H1 (cell line): Measurements from ENCODE around the gene TWSG1. TPM values are rescaled to one million over a fixed set of nuclear protein-coding genes. Genes with fewer than 3 reads are reported as not detected.
"Not testable (repeated sequence)": the region's sequence is repeated elsewhere in the genome, so short reads cannot be mapped to it uniquely, and the experiment has no call there.

Experiments
- CTCF ChIA-PET: fragments of 300-600 bp; sonication (Branson Sonifier 250); formaldehyde crosslinking; loops from one replicate; lab custom pipeline; 2021; ENCODE audit not compliant: partially characterized antibody; lab: Charles Lee
- POLR2A ChIA-PET: fragments of 300-600 bp; sonication (Branson Sonifier 250); formaldehyde crosslinking; loops from one replicate; lab custom pipeline; 2021; ENCODE audit warnings: inconsistent platforms; ENCODE audit not compliant: partially characterized antibody; lab: Charles Lee
- DNase-seq, 2 experiments: peaks; one replicate each; pipeline versions ENCODE4 v3.0.0 to v3.0.0-alpha.2; 2010 to 2022; ENCODE audit warnings: low spot score in 2 of 2, low read depth in 1 of 2, mixed read lengths in 1 of 2
- FAIRE-seq: peaks from 2 replicates; lab custom pipeline; 2011; peaks lifted over from hg19 to GRCh38; lab: Jason Lieb, UNC
- H2AFZ ChIP-seq: 2 replicates; pipeline ENCODE4 v1.8.1; 2012; ENCODE audit warnings: low read length, inconsistent platforms
- H2AK5ac ChIP-seq: 2 replicates; pipeline ENCODE4 v1.6.1; 2013; ENCODE audit warnings: low read depth, low read length
- H2BK120ac ChIP-seq: replicated peaks from 2 replicates; pipeline ENCODE3; 2013; ENCODE audit warnings: low read depth, low read length, inconsistent platforms
- H2BK12ac ChIP-seq: 2 replicates; pipeline ENCODE4 v1.6.1; 2013; ENCODE audit warnings: low read depth, low read length
- H2BK15ac ChIP-seq: 2 replicates; pipeline ENCODE4 v1.6.1; 2013; ENCODE audit warnings: low read length
- H2BK20ac ChIP-seq: 2 replicates; pipeline ENCODE4 v1.6.1; 2013; ENCODE audit warnings: low read length
- H2BK5ac ChIP-seq: 2 replicates; pipeline ENCODE4 v1.6.1; 2013; ENCODE audit warnings: low read depth, low read length
- H3K14ac ChIP-seq: 2 replicates; pipeline ENCODE4 v1.6.1; 2013; ENCODE audit warnings: inconsistent platforms; ENCODE audit not compliant: insufficient read length
- H3K18ac ChIP-seq: 2 replicates; pipeline ENCODE4 v1.6.1; 2013; ENCODE audit warnings: low read length; ENCODE audit errors: extremely low read depth
- H3K23ac ChIP-seq: 2 replicates; pipeline ENCODE4 v1.6.1; 2013; ENCODE audit warnings: inconsistent platforms; ENCODE audit not compliant: insufficient read length
- H3K23me2 ChIP-seq: 2 replicates; pipeline ENCODE4 v1.6.1; 2013; ENCODE audit warnings: low read depth, low read length
- H3K27ac ChIP-seq: 2 replicates; pipeline ENCODE4 v1.6.1; 2011; ENCODE audit warnings: low read depth, low read length, inconsistent platforms
- H3K27me3 ChIP-seq, 4 experiments: replicated peaks in 1 of 4; 1 replicate in 1 of 4; 2 replicates in 3 of 4; pipeline versions ENCODE4 v1.6.1 to v1.8.1; 2011 to 2013; ENCODE audit warnings: low read length in 3 of 4, mild to moderate bottlenecking in 3 of 4, inconsistent platforms in 2 of 4, mixed read lengths in 2 of 4, moderate library complexity in 1 of 4; ENCODE audit not compliant: control insufficient read depth in 3 of 4, insufficient read depth in 3 of 4; ENCODE audit errors: extremely low read depth in 1 of 4
- H3K36me3 ChIP-seq, 4 experiments: 2 replicates each; pipeline versions ENCODE4 v1.6.1 to v1.8.1; 2011 to 2013; ENCODE audit warnings: mild to moderate bottlenecking in 4 of 4, low read length in 3 of 4, moderate library complexity in 2 of 4, control low read depth in 1 of 4, inconsistent platforms in 1 of 4; ENCODE audit not compliant: insufficient read depth in 4 of 4, control insufficient read depth in 2 of 4
- H3K4ac ChIP-seq: replicated peaks from 2 replicates; pipeline ENCODE3; 2013; ENCODE audit warnings: low read length, low read depth, mixed read lengths, inconsistent platforms; ENCODE audit not compliant: insufficient read length
- H3K4me1 ChIP-seq, 4 experiments: replicated peaks in 1 of 4; 1 replicate in 1 of 4; 2 replicates in 3 of 4; pipeline versions ENCODE4 v1.6.1 to v1.8.1; 2011 to 2013; ENCODE audit warnings: low read length in 3 of 4, inconsistent platforms in 2 of 4, mixed read lengths in 1 of 4; ENCODE audit not compliant: insufficient read depth in 4 of 4, control insufficient read depth in 3 of 4
- H3K4me2 ChIP-seq, 2 experiments: 2 replicates each; pipeline versions ENCODE4 v1.6.1 to v1.8.1; 2011 to 2013; ENCODE audit warnings: low read depth in 2 of 2, low read length in 2 of 2, control low read depth in 1 of 2, inconsistent platforms in 1 of 2, mild to moderate bottlenecking in 1 of 2; ENCODE audit not compliant: insufficient read depth in 1 of 2
- H3K4me3 ChIP-seq, 4 experiments: fragments of 200-600, 300-600 bp in 1 of 4; sonication (generic), shearing (Covaris generic), sonication (Bioruptor Twin) in 1 of 4; 2 replicates each; pipeline versions ENCODE4 v1.5.1 to v1.8.1; 2011 to 2016; ENCODE audit warnings: low read length in 4 of 4, low read depth in 3 of 4, control low read depth in 2 of 4, inconsistent platforms in 2 of 4, mild to moderate bottlenecking in 2 of 4, mixed read lengths in 1 of 4, moderate library complexity in 1 of 4; ENCODE audit not compliant: insufficient read depth in 2 of 4; ENCODE audit errors: extremely low read depth in 1 of 4
- H3K56ac ChIP-seq: replicated peaks from 2 replicates; pipeline ENCODE3; 2013; ENCODE audit warnings: low read depth, mild to moderate bottlenecking, mixed read lengths, low read length, inconsistent platforms; ENCODE audit not compliant: insufficient read length
- H3K79me1 ChIP-seq: 2 replicates; pipeline ENCODE4 v1.6.1; 2013; ENCODE audit warnings: low read depth, low read length, control low read depth
- H3K79me2 ChIP-seq, 2 experiments: 2 replicates each; pipeline versions ENCODE4 v1.6.1 to v1.8.1; 2012 to 2013; ENCODE audit warnings: low read length in 2 of 2, mild to moderate bottlenecking in 2 of 2, inconsistent platforms in 1 of 2; ENCODE audit not compliant: insufficient read depth in 2 of 2, control insufficient read depth in 1 of 2
- H3K9ac ChIP-seq, 4 experiments: replicated peaks in 1 of 4; 1 replicate in 1 of 4; 2 replicates in 3 of 4; pipeline versions ENCODE4 v1.6.1 to v1.8.1; 2011 to 2013; ENCODE audit warnings: low read depth in 3 of 4, low read length in 3 of 4, control low read depth in 2 of 4, mild to moderate bottlenecking in 2 of 4, moderate library complexity in 2 of 4, inconsistent platforms in 1 of 4; ENCODE audit errors: extremely low read depth in 1 of 4
- H3K9me3 ChIP-seq, 2 experiments: 2 replicates each; pipeline versions ENCODE4 v1.6.1 to v1.8.1; 2012 to 2013; ENCODE audit warnings: mild to moderate bottlenecking in 2 of 2, moderate library complexity in 2 of 2, control low read depth in 1 of 2, inconsistent platforms in 1 of 2, low read depth in 1 of 2, low read length in 1 of 2, mixed read lengths in 1 of 2; ENCODE audit not compliant: insufficient read depth in 2 of 2
- H4K20me1 ChIP-seq, 2 experiments: replicated peaks in 1 of 2; 2 replicates each; pipeline versions ENCODE3 to v1.8.1; 2011 to 2013; ENCODE audit warnings: inconsistent platforms in 2 of 2, low read length in 2 of 2, mild to moderate bottlenecking in 1 of 2; ENCODE audit not compliant: insufficient read depth in 2 of 2, control insufficient read depth in 1 of 2
- H4K5ac ChIP-seq: 2 replicates; pipeline ENCODE4 v1.6.1; 2013; ENCODE audit warnings: low read length, low read depth, mixed read lengths, inconsistent platforms; ENCODE audit not compliant: insufficient read length
- H4K8ac ChIP-seq: 2 replicates; pipeline ENCODE4 v1.8.0; 2013; ENCODE audit warnings: mild to moderate bottlenecking, moderate library complexity, low read length, inconsistent platforms; ENCODE audit not compliant: insufficient read depth; ENCODE audit errors: extremely low read depth
- H4K91ac ChIP-seq: replicated peaks from 2 replicates; pipeline ENCODE3; 2013; ENCODE audit warnings: low read length, mixed read lengths, inconsistent platforms; ENCODE audit not compliant: insufficient read length
- WGBS, 2 experiments: shearing (Covaris generic) in 1 of 2; methylation state at CpG; one replicate each; pipeline versions ENCODE4 v1.1.6 to v1.1.7; 2013 to 2015; ENCODE audit warnings: low lambda C conversion rate in 2 of 2, mixed read lengths in 2 of 2, inconsistent platforms in 1 of 2, low coverage in 1 of 2, missing lambda C conversion rate in 1 of 2; ENCODE audit not compliant: insufficient replicate concordance in 2 of 2, insufficient coverage in 1 of 2, insufficient read length in 1 of 2; ENCODE audit errors: extremely low coverage in 1 of 2, missing lambda C conversion rate in 1 of 2; 5-methylcytosine and 5-hydroxymethylcytosine counted together
- polyA plus RNA-seq, 7 experiments: library from polyadenylated mRNA; depleted of rRNA in 3 of 7; stranded (reverse) in 5 of 7; unstranded in 2 of 7; fragments of >200 nt in 5 of 7; fragments of 200-250 nt in 2 of 7; gene quantifications; 1 replicate in 5 of 7; 2 replicates in 1 of 7; 4 replicates in 1 of 7; pipeline versions ENCODE4 v1.2.1 to v1.2.3, GENCODE V29; 2011 to 2013; ENCODE audit warnings: missing spikeins in 2 of 7, mixed read lengths in 2 of 7
- total RNA-seq: library from RNA; stranded (reverse); fragmentation: NEBNext Ultra II Directional; extraction: Animal tissue kit (Norgen Biotek cat#: 25700); gene quantifications from 2 replicates; pipeline ENCODE4 v1.2.1, GENCODE V29; 2021

The TWSG1 gene
- total and polyA plus RNA-seq, 2 of the 8 experiments (the other 6 are each of a cell fraction or from before 2014, with no cell fraction given): 11.8 to 19.8 TPM

GRCh38 chr18:9402358-9403007, 67.9 kb downstream of the TWSG1 start:
- not testable (repeated sequence) for H3K56ac ChIP-seq, H2BK5ac ChIP-seq, H3K14ac ChIP-seq, H2BK15ac ChIP-seq, FAIRE-seq, H3K36me3 ChIP-seq, H3K23me2 ChIP-seq, H4K91ac ChIP-seq, H3K27me3 ChIP-seq, H3K4me1 ChIP-seq, H2BK20ac ChIP-seq, H2AK5ac ChIP-seq, H3K4me2 ChIP-seq, H3K27ac ChIP-seq, H3K23ac ChIP-seq, H2BK120ac ChIP-seq, H3K4ac ChIP-seq, H3K79me2 ChIP-seq, H4K20me1 ChIP-seq, H3K9me3 ChIP-seq, H3K79me1 ChIP-seq, H2AFZ ChIP-seq, H3K18ac ChIP-seq, H4K5ac ChIP-seq, H3K4me3 ChIP-seq, H2BK12ac ChIP-seq, H4K8ac ChIP-seq, H3K9ac ChIP-seq, DNase-seq
- CTCF ChIA-PET: interaction anchor here (0.6 to 2.2 kb wide), 9 partner anchors 10 to 169 kb away, joined by 3 to 23 read pairs (median 4); no protein-coding TSS in a partner anchor
- POLR2A ChIA-PET: interaction anchor here (0.6 to 0.7 kb wide), 2 partner anchors 298 to 1383 kb away, joined by 3 read pairs; no protein-coding TSS in a partner anchor
- 94% methylated on average over 10 of the region's 10 CpGs; no CpG with 5 or more reads in 1 of the 2 experiments for WGBS, 2 experiments
